Measurements from ENCODE around the gene AUTS2.

The AUTS2 gene

DNA sequence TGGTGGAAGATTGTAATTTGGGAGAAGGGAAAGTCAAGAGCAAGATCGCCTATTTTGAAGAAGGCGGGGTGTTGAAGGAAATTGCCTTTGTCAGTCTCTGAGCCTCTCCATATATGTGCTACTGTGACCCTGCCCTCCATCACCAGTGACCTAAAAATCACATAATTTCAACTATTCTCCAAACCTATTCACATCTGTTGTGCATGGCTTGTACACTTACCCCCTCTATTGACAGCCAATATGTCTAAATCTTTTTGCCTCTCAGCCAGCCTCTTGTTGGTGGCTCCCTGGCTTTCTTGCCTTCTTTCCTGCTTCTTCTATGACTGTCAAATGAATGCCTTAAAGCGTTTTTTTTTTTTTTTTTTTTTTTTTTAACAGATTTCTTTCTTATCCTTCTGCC is 295.6 kb downstream of the AUTS2 start:
- H3K4me3 ChIP-seq (ENCODE audit: low read depth, low read length) = no peak overlapping the region
- TF ChIP-seq, protein P1, sequence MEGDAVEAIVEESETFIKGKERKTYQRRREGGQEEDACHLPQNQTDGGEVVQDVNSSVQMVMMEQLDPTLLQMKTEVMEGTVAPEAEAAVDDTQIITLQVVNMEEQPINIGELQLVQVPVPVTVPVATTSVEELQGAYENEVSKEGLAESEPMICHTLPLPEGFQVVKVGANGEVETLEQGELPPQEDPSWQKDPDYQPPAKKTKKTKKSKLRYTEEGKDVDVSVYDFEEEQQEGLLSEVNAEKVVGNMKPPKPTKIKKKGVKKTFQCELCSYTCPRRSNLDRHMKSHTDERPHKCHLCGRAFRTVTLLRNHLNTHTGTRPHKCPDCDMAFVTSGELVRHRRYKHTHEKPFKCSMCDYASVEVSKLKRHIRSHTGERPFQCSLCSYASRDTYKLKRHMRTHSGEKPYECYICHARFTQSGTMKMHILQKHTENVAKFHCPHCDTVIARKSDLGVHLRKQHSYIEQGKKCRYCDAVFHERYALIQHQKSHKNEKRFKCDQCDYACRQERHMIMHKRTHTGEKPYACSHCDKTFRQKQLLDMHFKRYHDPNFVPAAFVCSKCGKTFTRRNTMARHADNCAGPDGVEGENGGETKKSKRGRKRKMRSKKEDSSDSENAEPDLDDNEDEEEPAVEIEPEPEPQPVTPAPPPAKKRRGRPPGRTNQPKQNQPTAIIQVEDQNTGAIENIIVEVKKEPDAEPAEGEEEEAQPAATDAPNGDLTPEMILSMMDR (IDR thresholded peaks at IDR 0.05; ENCODE audit: borderline replicate concordance, insufficient read depth, low read depth, low read length) = peak; percentile 44; the same call in 1 of the 2 replicates

GRCh38 chr7:69895446-69895845 is 297.2 kb downstream of the AUTS2 start:
- TF ChIP-seq, protein P1 (IDR thresholded peaks at IDR 0.05; ENCODE audit: borderline replicate concordance, insufficient read depth, low read depth, low read length) = no peak
- H3K4me3 ChIP-seq (ENCODE audit: low read depth, low read length) = no peak overlapping the region

GRCh38 chr7:69896121-69896520 is 297.8 kb downstream of the AUTS2 start:
- H3K4me3 ChIP-seq (ENCODE audit: low read depth, low read length) = no peak overlapping the region
- TF ChIP-seq, protein P1 (IDR thresholded peaks at IDR 0.05; ENCODE audit: borderline replicate concordance, insufficient read depth, low read depth, low read length) = no peak

- TF ChIP-seq, protein P1 (IDR thresholded peaks at IDR 0.05; ENCODE audit: borderline replicate concordance, insufficient read depth, low read depth, low read length) = no peak
- no peak overlapping the region for H3K4me3 ChIP-seq (ENCODE audit: low read depth, low read length)
These were observed 299.9 kb downstream of the AUTS2 start for GRCh38 chr7:69898189-69898588.

DNA sequence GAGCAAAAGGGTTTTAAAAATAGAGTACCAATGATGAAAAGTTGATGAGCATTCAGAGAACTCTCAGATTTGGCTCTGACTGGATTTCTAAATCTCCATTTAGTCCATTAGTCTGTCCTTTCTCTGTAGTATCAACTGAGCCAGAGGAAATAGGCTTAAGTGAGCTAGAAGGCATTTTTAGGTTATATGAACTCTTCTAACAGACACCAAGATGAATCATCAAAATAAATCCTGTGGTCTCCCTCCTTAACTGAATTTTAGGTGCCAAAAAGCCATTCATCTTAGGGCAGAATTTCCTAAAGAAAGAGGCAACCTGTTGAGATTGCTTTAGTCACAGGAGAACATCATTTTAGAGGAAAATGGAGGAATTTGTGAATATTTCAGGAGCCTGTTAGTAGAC is 305.1 kb downstream of the AUTS2 start:
- TF ChIP-seq, protein P1 (IDR thresholded peaks at IDR 0.05; ENCODE audit: borderline replicate concordance, insufficient read depth, low read depth, low read length) = no peak
- no peak overlapping the region for H3K4me3 ChIP-seq (ENCODE audit: low read depth, low read length)

- TF ChIP-seq, protein P1 (IDR thresholded peaks at IDR 0.05; ENCODE audit: borderline replicate concordance, insufficient read depth, low read depth, low read length) = no peak
- H3K4me3 ChIP-seq (ENCODE audit: low read depth, low read length) = no peak overlapping the region
These were observed 308.2 kb downstream of the AUTS2 start for GRCh38 chr7:69906283-69906995.

DNA sequence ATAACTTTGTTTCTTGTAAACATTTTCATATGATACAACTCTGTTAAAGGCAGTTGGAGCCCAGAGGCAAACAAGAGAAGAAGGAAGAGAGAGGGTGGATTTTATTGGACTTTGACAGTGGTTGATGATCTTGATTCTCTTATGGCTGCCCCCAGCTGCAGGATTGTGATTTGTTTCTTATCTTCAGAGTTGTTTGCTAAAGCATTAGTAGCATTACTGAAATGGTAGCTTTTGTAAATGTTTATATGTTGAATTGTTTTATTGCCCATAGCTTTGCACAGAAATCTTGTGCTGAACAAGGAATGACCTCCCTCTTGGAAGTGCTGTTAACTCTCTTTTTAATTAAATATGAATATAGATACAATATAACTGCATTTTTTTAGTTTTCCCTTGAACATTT is 309.4 kb downstream of the AUTS2 start:
- H3K4me3 ChIP-seq (ENCODE audit: low read depth, low read length) = no peak overlapping the region
- TF ChIP-seq, protein P1 (IDR thresholded peaks at IDR 0.05; ENCODE audit: borderline replicate concordance, insufficient read depth, low read depth, low read length) = no peak

Data from GM12875 (cell line).